ENCODE measurements around the gene ENDOV.

- no peak for TF ChIP-seq EZH2 (IDR thresholded peaks at IDR 0.05)
- no peak for TF ChIP-seq FOXP2 (optimal IDR thresholded peaks at IDR 0.05; ENCODE audit: control extremely low read depth, extremely low read length, insufficient read depth)
These were observed 1.9 kb downstream of the ENDOV start for GRCh38 chr17:80416940-80417293.

All from SK-N-MC (cell line).